AG09309 (cell line): ENCODE data around the gene MPV17L2.

Experiments used
- DNase-seq: peaks from one replicate; pipeline ENCODE4 v3.0.0-alpha.2; 2010; ENCODE audit warnings: low read depth
- H3K4me3 ChIP-seq: 2 replicates; pipeline ENCODE4 v1.5.1; 2011; ENCODE audit warnings: mild to moderate bottlenecking, low read depth, low read length, moderate library complexity; ENCODE audit not compliant: control insufficient read depth
- CTCF ChIP-seq: IDR thresholded peaks from 2 replicates; pipeline ENCODE4 v1.5.1; 2011; ENCODE audit warnings: mild to moderate bottlenecking, low read depth, low read length, inconsistent platforms; ENCODE audit not compliant: insufficient read depth, control insufficient read depth; ENCODE audit errors: missing control alignments

MPV17L2 gene

GRCh38 chr19:18233224-18233825 is 40.3 kb downstream of the MPV17L2 start:
- TF ChIP-seq CTCF: no peak
- no peak overlapping the region for H3K4me3 ChIP-seq
- DNase-seq: no peak

GRCh38 chr19:18234194-18234593 is 41.2 kb downstream of the MPV17L2 start:
- DNase-seq: no peak
- no peak overlapping the region for H3K4me3 ChIP-seq
- TF ChIP-seq CTCF: no peak

- H3K4me3 ChIP-seq: no peak overlapping the region
- no peak for DNase-seq
- no peak for TF ChIP-seq CTCF
Measured at GRCh38 chr19:18239303-18239702, 46.3 kb downstream of the MPV17L2 start.

GRCh38 chr19:18245297-18245696 is 52.3 kb downstream of the MPV17L2 start:
- no peak for TF ChIP-seq CTCF
- DNase-seq: no peak

More at GRCh38 chr19:18245297-18245696, 52.3 kb downstream of the MPV17L2 start:
- no peak overlapping the region for H3K4me3 ChIP-seq
